Prostate gland (tissue), 2 donors: ENCODE data around the gene LRRC8B. TPM values are rescaled to one million over a fixed set of nuclear protein-coding genes. Genes with fewer than 3 reads are reported as not detected.

Experiments used
- DNase-seq: peaks from one replicate; pipeline ENCODE4 v3.0.0-alpha.2; 2019; ENCODE audit warnings: low spot score
- H3K27ac ChIP-seq, 2 donors: fragments of 200-600 bp; sonication (generic); 2 replicates each; pipeline ENCODE4 v1.5.1; 2017 to 2019
- H3K27me3 ChIP-seq: fragments of 200-600 bp; sonication (generic); replicated peaks from 2 replicates; pipeline ENCODE4 v1.5.1; 2019; ENCODE audit not compliant: insufficient read depth
- H3K36me3 ChIP-seq, 2 donors: fragments of 200-600 bp; sonication (generic); 1 replicate in 1 of 2; 2 replicates in 1 of 2; pipeline versions ENCODE4 v1.5.1 to v1.8.1; 2017 to 2019
- H3K4me1 ChIP-seq: fragments of 200-600 bp; sonication (generic); replicated peaks from 2 replicates; pipeline ENCODE4 v1.5.1; 2019
- H3K4me3 ChIP-seq, 2 donors: fragments of 200-600 bp; sonication (generic); 2 replicates each; pipeline ENCODE4 v1.5.1; 2017 to 2019
- H3K9me3 ChIP-seq: fragments of 200-600 bp; sonication (generic); 2 replicates; pipeline ENCODE4 v1.5.1; 2017
- CTCF ChIP-seq, 4 experiments: fragments of 200-600 bp in 2 of 4; fragments of 450-650 bp in 2 of 4; sonication (generic) in 2 of 4; IDR thresholded peaks; 1 replicate in 3 of 4; 2 replicates in 1 of 4; pipeline ENCODE4 v1.5.1; 2016 to 2019; ENCODE audit warnings: antibody characterized with exemption in 4 of 4, mild to moderate bottlenecking in 2 of 4, moderate library complexity in 2 of 4
- POLR2A ChIP-seq: fragments of 450-650 bp; IDR thresholded peaks from one replicate; pipeline ENCODE4 v1.6.1; 2016; ENCODE audit warnings: antibody characterized with exemption, mild to moderate bottlenecking
- POLR2AphosphoS5 ChIP-seq: sonication (generic); formaldehyde crosslinking; IDR thresholded peaks from one replicate; pipeline ENCODE4 v1.6.1; 2017; ENCODE audit warnings: antibody characterized with exemption
- WGBS: methylation state at CpG from one replicate; pipeline ENCODE4 v1.1.5; 2018; 5-methylcytosine and 5-hydroxymethylcytosine counted together
- intact Hi-C: fragments of 100-400 bp; cut with DNase I; formaldehyde crosslinking; loops from one replicate; pipeline ENCODE4 v1.14.2; 2022
- total RNA-seq, 2 donors: library from RNA; depleted of rRNA; stranded (reverse); fragments of >200 nt; gene quantifications; one replicate each; pipeline ENCODE4 v1.1.0, GENCODE V29; 2016

The LRRC8B gene
- total RNA-seq, 2 donors from 2014 or later: 13.9 to 25.6 TPM

- no peak for TF ChIP-seq POLR2A
- TF ChIP-seq POLR2AphosphoS5: no peak
- TF ChIP-seq CTCF (IDR thresholded peaks at IDR 0.05): no peak
- no peak for DNase-seq
- Histone ChIP-seq H3K27ac (no peak overlapping the region), H3K9me3 (no peaks in the 10 kb centered on the region), H3K36me3 (no peaks in the 10 kb centered on the region), H3K27me3 (no peaks in the 10 kb centered on the region), H3K4me1 (no peaks in the 10 kb centered on the region), H3K4me3 (no peak overlapping the region)
- 83% methylated on average over 1 of the region's 1 CpG for WGBS
- intact Hi-C loops: no loop called here
Measured at GRCh38 chr1:89575207-89575606, 50.6 kb downstream of the LRRC8B start.

- intact Hi-C loops: no loop called here
- H3K9me3 ChIP-seq: no peaks in the 10 kb centered on the region
- no peaks in the 10 kb centered on the region for H3K36me3 ChIP-seq
- H3K4me3 ChIP-seq: no peak overlapping the region
- 79% methylated on average over 3 of the region's 3 CpGs for WGBS
- H3K27ac ChIP-seq: no peak overlapping the region
- H3K27me3 ChIP-seq: no peaks in the 10 kb centered on the region
- TF ChIP-seq POLR2AphosphoS5 (no peak), CTCF (IDR thresholded peaks at IDR 0.05) (no peak), POLR2A (no peak)
- no peaks in the 10 kb centered on the region for H3K4me1 ChIP-seq
- no peak for DNase-seq
Measured at GRCh38 chr1:89576013-89576412, 51.4 kb downstream of the LRRC8B start.

- DNase-seq: no peak
- TF ChIP-seq POLR2AphosphoS5: no peak
- TF ChIP-seq CTCF (IDR thresholded peaks at IDR 0.05): no peak
- no peak for TF ChIP-seq POLR2A
- 92% methylated on average over 1 of the region's 1 CpG for WGBS
- no peaks in the 10 kb centered on the region for H3K27me3 ChIP-seq
- no peaks in the 10 kb centered on the region for H3K4me1 ChIP-seq
- intact Hi-C loops: no loop called here
- no peak overlapping the region for H3K4me3 ChIP-seq
- no peak overlapping the region for H3K27ac ChIP-seq
- no peaks in the 10 kb centered on the region for H3K9me3 ChIP-seq
- no peaks in the 10 kb centered on the region for H3K36me3 ChIP-seq
Measured at GRCh38 chr1:89578151-89578550, 53.5 kb downstream of the LRRC8B start.

- WGBS: 84% methylated on average over 2 of the region's 2 CpGs
- no peak for DNase-seq
- TF ChIP-seq POLR2AphosphoS5: no peak
- TF ChIP-seq CTCF (IDR thresholded peaks at IDR 0.05): no peak
- no peak for TF ChIP-seq POLR2A
- no peaks in the 10 kb centered on the region for H3K9me3 ChIP-seq
- no peaks in the 10 kb centered on the region for H3K27me3 ChIP-seq
- no peaks in the 10 kb centered on the region for H3K4me1 ChIP-seq
- intact Hi-C loops: no loop called here
- no peak overlapping the region for H3K27ac ChIP-seq
- no peak overlapping the region for H3K4me3 ChIP-seq
- no peaks in the 10 kb centered on the region for H3K36me3 ChIP-seq
Measured at GRCh38 chr1:89578946-89579684, 54.5 kb downstream of the LRRC8B start.

GRCh38 chr1:89580036-89580435 lies 55.4 kb downstream of the LRRC8B start:
- 95% methylated on average over 7 of the region's 7 CpGs for WGBS
- Histone ChIP-seq H3K36me3 (no peaks in the 10 kb centered on the region), H3K9me3 (no peaks in the 10 kb centered on the region), H3K27ac (no peak overlapping the region), H3K4me1 (no peaks in the 10 kb centered on the region), H3K27me3 (no peaks in the 10 kb centered on the region), H3K4me3 (no peak overlapping the region)
- intact Hi-C loops: no loop called here
- no peak for DNase-seq
- TF ChIP-seq CTCF (IDR thresholded peaks at IDR 0.05): no peak
